K562 (cell line): ENCODE results near the gene AKR1C3.

Experiments
- BRF2 ChIP-seq: IDR thresholded peaks from 3 replicates; pipeline ENCODE4 v1.6.1; 2011; ENCODE audit warnings: borderline replicate concordance, mild to moderate bottlenecking; ENCODE audit not compliant: insufficient read length, insufficient read depth
- CTCF ChIP-seq, 3 experiments: IDR thresholded peaks in 2 of 3; conservative IDR thresholded peaks in 1 of 3; 2 replicates each; pipeline ENCODE4 v1.5.1; 2011 to 2012; ENCODE audit warnings: low read length in 3 of 3, mild to moderate bottlenecking in 3 of 3, control low read depth in 2 of 3, improper control_type of control experiment in 1 of 3, inconsistent platforms in 1 of 3, low read depth in 1 of 3, mixed read lengths in 1 of 3, moderate library complexity in 1 of 3; ENCODE audit not compliant: insufficient read depth in 2 of 3
- EZH2 ChIP-seq: IDR thresholded peaks from 2 replicates; pipeline ENCODE4 v1.6.1; 2012; ENCODE audit warnings: low read depth, mild to moderate bottlenecking, inconsistent platforms, low read length, borderline replicate concordance
- FOXK2 ChIP-seq, 2 experiments: fragments of 450-650 bp; IDR thresholded peaks in 1 of 2; conservative IDR thresholded peaks in 1 of 2; 2 replicates each; pipeline ENCODE4 v1.6.1; 2016; ENCODE audit warnings: low read depth in 2 of 2, mild to moderate bottlenecking in 1 of 2
- MLX ChIP-seq, 2 experiments: fragments of 450-650 bp in 1 of 2; sonication (generic) in 1 of 2; formaldehyde crosslinking; conservative IDR thresholded peaks; 2 replicates each; pipeline versions ENCODE4 v1.4.0 to v1.8.1; 2020 to 2022; ENCODE audit warnings: mild to moderate bottlenecking in 1 of 2, missing genetic modification reagents in 1 of 2
- MXI1 ChIP-seq: IDR thresholded peaks from 2 replicates; pipeline ENCODE4 v1.6.1; 2011; ENCODE audit warnings: low read depth, mild to moderate bottlenecking, improper control_type of control experiment, low read length
- NFIC ChIP-seq: fragments of 450-650 bp; IDR thresholded peaks from 2 replicates; pipeline ENCODE4 v1.6.1; 2017; ENCODE audit warnings: mild to moderate bottlenecking, inconsistent platforms
- SIN3A ChIP-seq, 2 experiments: fragments of 150-350 bp in 1 of 2; IDR thresholded peaks; 2 replicates each; pipeline ENCODE4 v1.6.1; 2011 to 2016; ENCODE audit warnings: borderline replicate concordance in 2 of 2, low read depth in 2 of 2, low read length in 2 of 2, mild to moderate bottlenecking in 2 of 2, moderate library complexity in 2 of 2; ENCODE audit not compliant: control insufficient read depth in 1 of 2
- SMARCB1 ChIP-seq: IDR thresholded peaks from 2 replicates; pipeline ENCODE4 v1.6.1; 2011; ENCODE audit warnings: improper control_type of control experiment, low read depth; ENCODE audit not compliant: insufficient read length
- SOX6 ChIP-seq: fragments of 450-650 bp; IDR thresholded peaks from 2 replicates; pipeline ENCODE4 v1.6.1; 2014; ENCODE audit warnings: mild to moderate bottlenecking
- ZNF280B ChIP-seq: fragments of 250-450 bp; sonication (Bioruptor Pico); IDR thresholded peaks from 2 replicates; pipeline ENCODE4 v1.5.1; 2021; ENCODE audit warnings: mild to moderate bottlenecking
- ZNF717 ChIP-seq: fragments of 250-450 bp; sonication (Bioruptor Pico); IDR thresholded peaks from 2 replicates; pipeline ENCODE4 v1.5.0; 2021

- no peak for TF ChIP-seq MLX (CRISPR knock-in tag; conservative IDR thresholded peaks at IDR 0.05)
- TF ChIP-seq SMARCB1 = no peak
- TF ChIP-seq CTCF (IDR thresholded peaks at IDR 0.05 in 2 of 3, conservative IDR thresholded peaks at IDR 0.05 in 1 of 3; ENCODE audit: insufficient read depth in 2 of 3, low read depth in 1 of 3, low read length in 3 of 3) = no peak
- TF ChIP-seq NFIC = no peak
- TF ChIP-seq FOXK2 (conservative IDR thresholded peaks at IDR 0.05 in 1 of 2, IDR thresholded peaks at IDR 0.05 in 1 of 2; ENCODE audit: low read depth in 2 of 2) = no peak
- TF ChIP-seq ZNF717 (CRISPR knock-in tag) = no peak
- TF ChIP-seq EZH2 = no peak
- no peak for TF ChIP-seq ZNF280B (CRISPR knock-in tag)
- no peak for TF ChIP-seq MXI1
- TF ChIP-seq SOX6 = no peak
- no peak for TF ChIP-seq BRF2
- no peak for TF ChIP-seq SIN3A (IDR thresholded peaks at IDR 0.05; ENCODE audit: borderline replicate concordance in 2 of 2, control insufficient read depth in 1 of 2, low read depth in 2 of 2, low read length in 2 of 2)
Measured at GRCh38 chr10:5147981-5148677, 53.9 kb downstream of the AKR1C3 start.
